CD4-positive, CD25-positive, alpha-beta regulatory T cell (primary cell): Measurements from ENCODE around the gene USP31. TPM values are rescaled to one million over a fixed set of nuclear protein-coding genes. Genes with fewer than 3 reads are reported as not detected.

Experiments used
- ATAC-seq, 2 donors: fragments of 150-1000 bp; cut with Tn5 transposase; one replicate each; pipeline ENCODE4 v1.10.0; 2021; ENCODE audit warnings: low read depth in 2 of 2, moderate number of reproducible peaks in 2 of 2, moderate library complexity in 1 of 2
- DNase-seq, 3 donors: peaks; one replicate each; pipeline versions ENCODE4 v3.0.0 to v3.0.0-alpha.2; 2012 to 2022; ENCODE audit warnings: mixed read lengths in 1 of 3
- H3K27ac ChIP-seq: one replicate; pipeline ENCODE4 v1.7.0; 2013; ENCODE audit warnings: mild to moderate bottlenecking, low read length; ENCODE audit not compliant: insufficient read depth, poor library complexity, severe bottlenecking
- H3K27me3 ChIP-seq: one replicate; pipeline ENCODE4 v1.7.0; 2013; ENCODE audit warnings: low read length; ENCODE audit not compliant: control insufficient read depth, insufficient read depth
- H3K36me3 ChIP-seq: one replicate; pipeline ENCODE4 v1.7.0; 2013; ENCODE audit warnings: mild to moderate bottlenecking, low read length, moderate library complexity; ENCODE audit not compliant: control insufficient read depth, insufficient read depth
- H3K4me1 ChIP-seq: 2 replicates; pipeline ENCODE4 v1.7.0; 2013; ENCODE audit warnings: mild to moderate bottlenecking, low read length; ENCODE audit not compliant: insufficient read depth, control insufficient read depth, poor library complexity, severe bottlenecking
- H3K4me3 ChIP-seq: one replicate; pipeline ENCODE4 v1.7.0; 2013; ENCODE audit warnings: low read depth, mild to moderate bottlenecking, low read length, moderate library complexity
- H3K9me3 ChIP-seq, 2 experiments: 1 replicate in 1 of 2; 2 replicates in 1 of 2; pipeline ENCODE4 v1.7.0; 2013; ENCODE audit warnings: low read length in 2 of 2, mild to moderate bottlenecking in 1 of 2, moderate library complexity in 1 of 2; ENCODE audit not compliant: control insufficient read depth in 2 of 2
- H3K27ac Mint-ChIP-seq, 3 donors: one replicate each; pipeline ENCODE4 v1.8.0; 2020 to 2022; ENCODE audit warnings: mild to moderate bottlenecking in 3 of 3, mixed read lengths in 3 of 3, moderate library complexity in 2 of 3
- H3K27me3 Mint-ChIP-seq: one replicate; pipeline ENCODE4 v1.8.0; 2022; ENCODE audit warnings: mild to moderate bottlenecking, mixed read lengths
- H3K36me3 Mint-ChIP-seq: one replicate; pipeline ENCODE4 v1.8.0; 2020; ENCODE audit warnings: mixed read lengths
- H3K4me1 Mint-ChIP-seq, 4 donors: one replicate each; pipeline ENCODE4 v1.8.0; 2020 to 2022; ENCODE audit warnings: mixed read lengths in 4 of 4, mild to moderate bottlenecking in 1 of 4
- H3K4me3 Mint-ChIP-seq, 4 donors: one replicate each; pipeline ENCODE4 v1.8.0; 2020 to 2022; ENCODE audit warnings: mild to moderate bottlenecking in 4 of 4, mixed read lengths in 4 of 4, moderate library complexity in 3 of 4
- H3K9me3 Mint-ChIP-seq, 7 donors: one replicate each; pipeline ENCODE4 v1.8.0; 2020 to 2022; ENCODE audit warnings: mixed read lengths in 7 of 7, mild to moderate bottlenecking in 3 of 7, moderate library complexity in 2 of 7
- polyA plus RNA-seq, 4 donors: library from polyadenylated mRNA; unstranded; fragments of 300-500 nt; fragmentation: Illumina TruSeq; gene quantifications; one replicate each; pipeline ENCODE4 v1.2.3, GENCODE V29; 2021
- total RNA-seq: library from RNA; stranded (reverse); gene quantifications from one replicate; pipeline ENCODE4 v1.2.3, GENCODE V29; 2022

Gene USP31
- total and polyA plus RNA-seq, 5 donors from 2014 or later = 0.13 to 4.2 (median 0.40) TPM

DNA sequence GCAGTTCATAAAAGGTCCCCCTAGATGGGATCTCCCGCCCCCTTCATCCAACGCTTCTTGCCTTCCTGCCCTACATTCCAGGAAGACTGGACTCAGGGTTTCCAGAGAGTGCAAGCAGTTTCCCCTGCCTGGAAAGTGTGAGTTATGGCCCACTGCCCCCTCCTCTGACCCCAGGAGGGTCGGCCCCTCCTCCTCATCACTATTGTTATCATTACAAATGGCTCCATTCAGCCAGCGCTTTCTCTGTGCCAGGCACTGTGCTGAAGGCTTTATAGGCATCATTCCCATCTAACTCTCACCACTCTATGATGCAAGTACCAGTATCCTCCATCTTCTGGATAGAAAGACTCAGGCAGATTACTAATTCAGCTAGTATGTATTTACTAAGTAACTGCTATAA, 90.7 kb downstream of the USP31 start:
- H3K27ac ChIP-seq = no peak overlapping the region
- Mint-ChIP-seq H3K36me3 (no peaks in the 10 kb centered on the region), H3K9me3 (peaks cover 0 to 2% (median 0%) of the 10 kb centered on the region in 7 donors), H3K4me3 (no peak overlapping the region), H3K27ac (no peak overlapping the region), H3K27me3 (peaks cover 20% of the 10 kb centered on the region), H3K4me1 (peaks cover 0 to 2% (median 0%) of the 10 kb centered on the region in 4 donors)
- H3K9me3 ChIP-seq = no peaks in the 10 kb centered on the region
- H3K27me3 ChIP-seq = peaks cover 2% of the 10 kb centered on the region
- no peaks in the 10 kb centered on the region for H3K36me3 ChIP-seq
- H3K4me3 ChIP-seq = no peak overlapping the region
- no peaks in the 10 kb centered on the region for H3K4me1 ChIP-seq
- no peak for ATAC-seq
- DNase-seq = no peak

DNA sequence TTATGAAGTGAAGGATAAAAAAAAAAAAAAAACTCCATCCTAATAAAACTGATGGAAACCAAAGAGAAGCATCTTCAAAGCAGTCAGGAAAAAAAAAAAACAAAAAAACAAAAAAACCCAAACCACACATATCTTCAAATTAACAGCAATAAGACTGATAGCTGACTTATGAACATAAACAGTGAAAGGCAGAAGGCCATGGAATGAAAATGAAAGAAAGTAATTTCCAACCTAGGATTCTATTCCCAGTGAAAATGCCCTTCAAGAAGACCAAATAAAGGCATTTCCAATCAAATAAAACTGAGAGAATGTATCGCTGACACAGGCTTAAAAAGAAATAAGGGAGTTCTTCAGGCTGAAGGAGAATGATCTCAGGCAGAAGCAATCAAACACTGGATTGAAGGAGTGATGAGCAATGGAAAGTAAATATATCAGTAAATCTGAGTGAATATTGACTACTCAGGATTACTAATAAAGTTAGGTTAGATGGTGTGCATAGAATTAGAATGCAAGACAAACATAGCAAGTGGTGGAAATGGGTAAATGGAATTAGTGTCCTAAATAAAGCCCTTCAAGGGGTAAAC, 92.1 kb downstream of the USP31 start:
- peaks cover 0 to 2% (median 0%) of the 10 kb centered on the region in 4 donors for H3K4me1 Mint-ChIP-seq
- H3K4me1 ChIP-seq = no peaks in the 10 kb centered on the region
- no peak for ATAC-seq
- H3K9me3 Mint-ChIP-seq = peaks cover 0 to 2% (median 0%) of the 10 kb centered on the region in 7 donors
- no peak overlapping the region for H3K27ac ChIP-seq
- no peaks in the 10 kb centered on the region for H3K36me3 ChIP-seq
- no peak for DNase-seq
- H3K4me3 ChIP-seq = no peak overlapping the region
- H3K4me3 Mint-ChIP-seq = no peak overlapping the region
- H3K27me3 ChIP-seq = peaks cover 7% of the 10 kb centered on the region
- H3K36me3 Mint-ChIP-seq = no peaks in the 10 kb centered on the region
- peaks cover 26% of the 10 kb centered on the region for H3K27me3 Mint-ChIP-seq
- H3K9me3 ChIP-seq = no peaks in the 10 kb centered on the region
- peak overlapping the region in 1 of 3 donors; percentile 1 for H3K27ac Mint-ChIP-seq

- peaks cover 0 to under 1% (median 0%) of the 10 kb centered on the region in 4 donors for H3K4me1 Mint-ChIP-seq
- no peaks in the 10 kb centered on the region for H3K36me3 ChIP-seq
- H3K9me3 ChIP-seq = no peaks in the 10 kb centered on the region
- peaks cover 7% of the 10 kb centered on the region for H3K27me3 ChIP-seq
- H3K4me3 ChIP-seq = no peak overlapping the region
- ATAC-seq (no peak), DNase-seq (no peak)
- peaks cover 0 to 2% (median 0%) of the 10 kb centered on the region in 7 donors for H3K9me3 Mint-ChIP-seq
- no peak overlapping the region for H3K4me3 Mint-ChIP-seq
- no peak overlapping the region for H3K27ac ChIP-seq
- no peaks in the 10 kb centered on the region for H3K4me1 ChIP-seq
- no peak overlapping the region for H3K27ac Mint-ChIP-seq
- H3K36me3 Mint-ChIP-seq = no peaks in the 10 kb centered on the region
- H3K27me3 Mint-ChIP-seq = peaks cover 27% of the 10 kb centered on the region
Measured at GRCh38 chr16:23055481-23055880, 93.8 kb downstream of the USP31 start.

- no peak for ATAC-seq
- H3K36me3 Mint-ChIP-seq = no peaks in the 10 kb centered on the region
- Histone ChIP-seq H3K36me3 (no peaks in the 10 kb centered on the region), H3K4me3 (no peak overlapping the region), H3K9me3 (no peaks in the 10 kb centered on the region), H3K27me3 (peaks cover 15% of the 10 kb centered on the region), H3K4me1 (no peaks in the 10 kb centered on the region), H3K27ac (no peak overlapping the region)
- peaks cover 26% of the 10 kb centered on the region for H3K27me3 Mint-ChIP-seq
- no peak for DNase-seq
- no peak overlapping the region for H3K4me3 Mint-ChIP-seq
- peaks cover 0 to 6% (median 0%) of the 10 kb centered on the region in 7 donors for H3K9me3 Mint-ChIP-seq
- no peaks in the 10 kb centered on the region for H3K4me1 Mint-ChIP-seq
- H3K27ac Mint-ChIP-seq = no peak overlapping the region
Measured at GRCh38 chr16:23052908-23053580, 96.2 kb downstream of the USP31 start.

GRCh38 chr16:23052221-23052620, 97.0 kb downstream of the USP31 start:
- H3K27me3 Mint-ChIP-seq = peaks cover 26% of the 10 kb centered on the region

DNA sequence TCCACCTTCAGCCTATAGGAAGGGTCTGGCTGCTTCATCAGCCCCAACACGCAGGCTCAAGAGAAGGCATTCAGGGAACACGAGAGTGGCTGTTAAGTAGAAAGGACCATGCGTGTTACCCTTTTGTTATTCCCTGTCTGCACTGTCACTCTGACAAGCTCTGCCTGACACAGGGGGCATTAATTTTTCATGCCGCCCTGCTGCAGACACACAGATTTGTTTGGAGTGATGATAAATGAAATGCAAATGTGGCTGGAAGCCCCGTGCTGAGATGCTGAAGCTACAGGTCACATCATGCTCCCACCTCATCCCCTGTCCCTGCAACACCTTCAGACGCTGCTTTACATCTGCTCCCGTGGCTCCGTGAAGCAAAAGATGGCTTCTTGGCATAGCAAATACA, 97.7 kb downstream of the USP31 start:
- ATAC-seq = no peak
- Histone ChIP-seq H3K27ac (no peak overlapping the region), H3K36me3 (no peaks in the 10 kb centered on the region), H3K4me1 (no peaks in the 10 kb centered on the region), H3K27me3 (peaks cover 18% of the 10 kb centered on the region), H3K9me3 (no peaks in the 10 kb centered on the region), H3K4me3 (no peak overlapping the region)
- Mint-ChIP-seq H3K4me1 (no peaks in the 10 kb centered on the region), H3K36me3 (no peaks in the 10 kb centered on the region), H3K4me3 (no peak overlapping the region), H3K27ac (no peak overlapping the region), H3K9me3 (peaks cover 0 to 10% (median 0%) of the 10 kb centered on the region in 7 donors), H3K27me3 (peaks cover 26% of the 10 kb centered on the region)
- no peak for DNase-seq

More at GRCh38 chr16:23052221-23052620, 97.0 kb downstream of the USP31 start:
- no peaks in the 10 kb centered on the region for H3K4me1 ChIP-seq
- Mint-ChIP-seq H3K36me3 (no peaks in the 10 kb centered on the region), H3K27ac (no peak overlapping the region), H3K4me3 (no peak overlapping the region), H3K4me1 (no peaks in the 10 kb centered on the region), H3K9me3 (peaks cover 0 to 6% (median 0%) of the 10 kb centered on the region in 7 donors)
- H3K36me3 ChIP-seq = no peaks in the 10 kb centered on the region
- peaks cover 15% of the 10 kb centered on the region for H3K27me3 ChIP-seq
- no peak for DNase-seq
- no peak overlapping the region for H3K27ac ChIP-seq
- H3K4me3 ChIP-seq = no peak overlapping the region
- ATAC-seq = no peak
- no peaks in the 10 kb centered on the region for H3K9me3 ChIP-seq

DNA sequence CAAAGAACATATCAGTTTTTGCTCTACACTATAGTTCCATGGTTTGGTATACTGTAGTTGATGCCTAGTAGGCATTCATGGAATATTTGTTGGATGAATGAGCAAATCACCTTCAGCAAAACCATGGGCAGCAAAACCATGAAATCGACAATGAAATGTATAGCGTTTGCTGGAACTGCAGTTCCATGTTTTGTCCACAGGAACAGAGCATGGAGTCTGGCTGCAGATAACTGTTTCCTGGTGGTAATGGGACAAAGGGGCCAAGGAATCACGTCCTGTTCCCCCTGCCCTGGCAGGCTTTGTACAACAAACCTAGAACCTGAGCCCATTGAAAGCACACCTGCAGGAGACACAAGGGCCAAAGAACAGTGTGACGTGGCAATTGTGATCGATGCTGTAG, 101.1 kb downstream of the USP31 start:
- H3K9me3 ChIP-seq = peaks cover 0 to 4% of the 10 kb centered on the region in 2 experiments
- Mint-ChIP-seq H3K4me1 (no peaks in the 10 kb centered on the region), H3K27ac (no peak overlapping the region), H3K4me3 (peak overlapping the region in 1 of 4 donors; percentile 45), H3K27me3 (peaks cover 29% of the 10 kb centered on the region), H3K36me3 (no peaks in the 10 kb centered on the region), H3K9me3 (peaks cover 0 to 15% (median 9%) of the 10 kb centered on the region in 7 donors)
- ATAC-seq (no peak), DNase-seq (no peak)
- no peak overlapping the region for H3K4me3 ChIP-seq
- peaks cover 23% of the 10 kb centered on the region for H3K27me3 ChIP-seq
- H3K27ac ChIP-seq = no peak overlapping the region
- H3K36me3 ChIP-seq = no peaks in the 10 kb centered on the region
- no peaks in the 10 kb centered on the region for H3K4me1 ChIP-seq

DNA sequence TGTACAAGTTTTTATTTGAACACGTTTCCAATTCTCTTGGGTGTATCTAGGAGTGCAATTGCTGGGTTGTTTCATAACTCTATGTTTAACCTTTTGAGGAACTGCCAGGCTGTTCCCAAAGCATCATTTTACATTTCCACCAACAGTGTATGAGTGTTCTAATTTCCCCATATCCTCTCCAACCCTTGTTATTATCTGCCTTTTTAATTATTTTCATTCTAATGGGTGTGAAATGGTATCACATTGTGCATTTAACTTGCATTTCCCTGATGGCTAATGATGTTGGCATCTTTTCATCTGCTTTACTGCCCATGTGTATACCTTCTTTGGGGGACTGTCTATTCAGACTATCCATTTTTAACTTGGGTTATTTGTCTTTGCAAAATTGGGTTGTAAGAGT, 104.2 kb downstream of the USP31 start:
- Mint-ChIP-seq H3K27me3 (peaks cover 22% of the 10 kb centered on the region), H3K27ac (no peak overlapping the region), H3K9me3 (peaks cover 0 to 16% (median 9%) of the 10 kb centered on the region in 7 donors), H3K36me3 (no peaks in the 10 kb centered on the region), H3K4me1 (no peaks in the 10 kb centered on the region), H3K4me3 (no peak overlapping the region)
- ATAC-seq (no peak), DNase-seq (no peak)
- H3K4me1 ChIP-seq = no peaks in the 10 kb centered on the region
- no peak overlapping the region for H3K4me3 ChIP-seq
- H3K27me3 ChIP-seq = peaks cover 17% of the 10 kb centered on the region
- H3K27ac ChIP-seq = no peak overlapping the region
- H3K9me3 ChIP-seq = peaks cover 0 to 4% of the 10 kb centered on the region in 2 experiments
- H3K36me3 ChIP-seq = no peaks in the 10 kb centered on the region
